HEK293 (cell line): ENCODE measurements around the gene FFAR2.

Source experiments
- EGR2 ChIP-seq: fragments of 450-650 bp; formaldehyde crosslinking; IDR thresholded peaks from 2 replicates; pipeline ENCODE4 v1.5.1; 2016; ENCODE audit warnings: low read depth, missing biosample characterization, missing genetic modification characterization
- TCF7L2 ChIP-seq: IDR thresholded peaks from 2 replicates; pipeline ENCODE4 v1.6.1; 2011; ENCODE audit warnings: low read depth, mild to moderate bottlenecking, inconsistent platforms, low read length, moderate library complexity, borderline replicate concordance
- ZNF670 ChIP-seq: fragments of 450-650 bp; formaldehyde crosslinking; IDR thresholded peaks from 2 replicates; pipeline ENCODE4 v1.5.1; 2016; ENCODE audit warnings: missing biosample characterization, missing genetic modification characterization, low read depth
- TF ChIP-seq, protein P1 (sequence below): fragments of 450-650 bp; formaldehyde crosslinking; IDR thresholded peaks from 2 replicates; pipeline ENCODE4 v1.5.1; 2016; ENCODE audit warnings: missing biosample characterization, missing genetic modification characterization

- TF ChIP-seq EGR2 (tag by site-specific recombination) (no peak), TCF7L2 (no peak), ZNF670 (tag by site-specific recombination) (no peak)
- TF ChIP-seq, protein P1, sequence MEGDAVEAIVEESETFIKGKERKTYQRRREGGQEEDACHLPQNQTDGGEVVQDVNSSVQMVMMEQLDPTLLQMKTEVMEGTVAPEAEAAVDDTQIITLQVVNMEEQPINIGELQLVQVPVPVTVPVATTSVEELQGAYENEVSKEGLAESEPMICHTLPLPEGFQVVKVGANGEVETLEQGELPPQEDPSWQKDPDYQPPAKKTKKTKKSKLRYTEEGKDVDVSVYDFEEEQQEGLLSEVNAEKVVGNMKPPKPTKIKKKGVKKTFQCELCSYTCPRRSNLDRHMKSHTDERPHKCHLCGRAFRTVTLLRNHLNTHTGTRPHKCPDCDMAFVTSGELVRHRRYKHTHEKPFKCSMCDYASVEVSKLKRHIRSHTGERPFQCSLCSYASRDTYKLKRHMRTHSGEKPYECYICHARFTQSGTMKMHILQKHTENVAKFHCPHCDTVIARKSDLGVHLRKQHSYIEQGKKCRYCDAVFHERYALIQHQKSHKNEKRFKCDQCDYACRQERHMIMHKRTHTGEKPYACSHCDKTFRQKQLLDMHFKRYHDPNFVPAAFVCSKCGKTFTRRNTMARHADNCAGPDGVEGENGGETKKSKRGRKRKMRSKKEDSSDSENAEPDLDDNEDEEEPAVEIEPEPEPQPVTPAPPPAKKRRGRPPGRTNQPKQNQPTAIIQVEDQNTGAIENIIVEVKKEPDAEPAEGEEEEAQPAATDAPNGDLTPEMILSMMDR, result no peak
Measured at GRCh38 chr19:35449359-35450043, 1.4 kb downstream of the FFAR2 start.
